ENCODE measurements around the gene UGT2B7. TPM values are rescaled to one million over a fixed set of nuclear protein-coding genes. Genes with fewer than 3 reads are reported as not detected.

UGT2B7 gene
- total and polyA plus RNA-seq, 2 of the 13 experiments (the other 11 are each of a cell fraction or from before 2014, with no cell fraction given) = 26.8 to 41.8 TPM

DNA sequence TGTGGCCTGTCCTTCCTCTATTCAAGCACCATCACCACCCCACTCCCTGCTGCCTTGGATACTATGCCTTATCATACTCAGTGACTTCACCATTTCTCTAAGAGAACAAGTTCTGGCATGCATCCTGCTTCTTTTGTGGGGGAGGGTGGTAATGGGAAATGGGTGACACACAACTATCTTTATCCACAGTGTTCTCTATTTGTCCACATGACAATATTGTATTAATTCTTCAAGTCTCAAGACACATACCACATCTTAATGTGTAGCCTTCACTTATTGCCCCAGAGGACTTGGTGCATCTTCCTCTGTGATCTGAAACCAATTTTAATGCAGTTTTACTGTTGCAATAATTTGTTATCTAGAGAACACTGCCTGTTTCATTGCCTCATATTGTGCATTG is 29.3 kb upstream of the UGT2B7 start (continued):
- no peak for TF ChIP-seq ZNF253 (CRISPR knock-in tag; IDR thresholded peaks at IDR 0.05; ENCODE audit: borderline replicate concordance)
- no peak for TF ChIP-seq DMAP1 (CRISPR knock-in tag; IDR thresholded peaks at IDR 0.05)
- no peak for TF ChIP-seq ZNF607 (CRISPR knock-in tag; IDR thresholded peaks at IDR 0.05; ENCODE audit: borderline replicate concordance)
- TF ChIP-seq ZNF33B (CRISPR knock-in tag; IDR thresholded peaks at IDR 0.05) = no peak
- no peak for TF ChIP-seq TEAD2 (CRISPR knock-in tag; IDR thresholded peaks at IDR 0.05)

DNA sequence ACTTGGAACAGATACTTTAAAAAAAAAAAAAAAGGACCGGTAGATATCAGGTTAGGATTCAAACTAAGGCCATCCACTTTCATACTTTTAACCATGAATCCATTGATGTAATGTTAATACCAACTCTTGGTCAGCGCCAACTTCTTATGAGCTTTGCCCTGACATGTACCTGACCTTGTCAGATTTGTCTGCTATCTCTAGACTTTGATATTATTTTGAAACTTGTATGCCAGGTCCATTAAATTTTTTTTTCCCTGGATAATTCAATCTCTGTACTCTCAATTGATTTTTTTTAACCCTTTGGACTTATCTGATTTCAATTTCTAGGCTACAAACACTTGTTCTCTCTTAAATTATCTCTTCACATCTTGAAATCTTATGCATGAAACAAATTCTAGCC is 27.2 kb upstream of the UGT2B7 start:
- no peak overlapping the region for H2AFZ ChIP-seq (ENCODE audit: low read length)
- no peak for FAIRE-seq

DNA sequence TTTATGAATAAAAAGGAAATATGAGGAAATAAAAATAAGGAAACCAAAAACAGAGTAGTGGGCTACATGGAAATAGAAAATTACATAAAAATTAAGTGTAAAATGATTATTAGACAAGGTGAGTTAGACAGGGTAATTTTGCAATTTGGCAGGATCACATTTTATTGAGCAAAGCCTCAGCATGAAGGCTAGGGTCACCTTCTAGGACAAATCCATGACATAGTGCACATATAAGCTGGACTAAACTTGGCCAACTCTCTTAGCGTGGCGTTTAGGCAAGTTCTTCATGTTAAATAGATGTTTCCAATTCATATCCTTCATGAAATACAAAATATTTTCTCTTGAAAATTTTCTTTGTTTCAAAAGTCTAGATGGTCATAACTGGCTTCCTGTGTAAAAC is 25.7 kb upstream of the UGT2B7 start:
- in situ Hi-C loops (cut with HindIII; ENCODE audit: extremely low pct_ligation_motif_present, low pct_unique_long_range_greater_than_20kb) = loop anchor here (25.0 kb wide), 1 partner anchor 583 kb away; no protein-coding TSS in a partner anchor
- FAIRE-seq = no peak
- H3K4me3 ChIP-seq (replicated peaks in 1 of 3; ENCODE audit: insufficient read depth in 1 of 3, low read depth in 2 of 3, low read length in 3 of 3) = no peak overlapping the region
- H3K4me2 ChIP-seq (ENCODE audit: low read depth, low read length) = no peak overlapping the region
- no peaks in the 10 kb centered on the region for H3K27me3 ChIP-seq (ENCODE audit: control insufficient read depth in 1 of 2, insufficient read depth in 2 of 2, low read length in 2 of 2)
- no peaks in the 10 kb centered on the region for H3K9me3 ChIP-seq (ENCODE audit: low read length)
- ChIA-PET POLR2A (no interaction called here), CTCF (ENCODE audit: low intra/inter-chr PET ratio, low total read pairs) (no interaction called here)
- no peak overlapping the region for H2AFZ ChIP-seq (ENCODE audit: low read length)
- no TSS peak for BruUV-seq (replicated peaks)
- intact Hi-C loops (cut with micrococcal nuclease; ENCODE audit: unreplicated experiment) = no loop called here
- peaks cover 16% of the 10 kb centered on the region for H3K79me2 ChIP-seq (ENCODE audit: insufficient read depth, low read length)
- ATAC-seq = no peak
- no peak for DNase-seq (ENCODE audit: low spot score)
- H4K20me1 ChIP-seq (ENCODE audit: insufficient read depth, low read length) = no peaks in the 10 kb centered on the region
- WGBS (ENCODE audit: low lambda C conversion rate) = 97% methylated on average over 2 of the region's 2 CpGs
- H3K36me3 ChIP-seq (replicated peaks in 1 of 2; ENCODE audit: control insufficient read depth in 1 of 2, insufficient read depth in 2 of 2, low read length in 2 of 2) = no peaks in the 10 kb centered on the region
- H3K9ac ChIP-seq (ENCODE audit: insufficient read depth, low read depth, low read length) = no peak overlapping the region
- peak; percentile 45 for TF ChIP-seq AGO2 (optimal IDR thresholded peaks at IDR 0.05; ENCODE audit: low read depth, low read length)
- TF ChIP-seq RBFOX2 (IDR thresholded peaks at IDR 0.05; ENCODE audit: low read depth, low read length) = no peak
- peaks cover 20% of the 10 kb centered on the region for H3K4me1 ChIP-seq (ENCODE audit: insufficient read depth, low read length)
- no peak overlapping the region for H3K27ac ChIP-seq (ENCODE audit: extremely low read length, insufficient read depth, low read length)

More for the DNA sequence above, 27.2 kb upstream of the UGT2B7 start:
- Histone ChIP-seq H3K27ac (ENCODE audit: extremely low read length, insufficient read depth, low read length) (no peak overlapping the region), H3K9ac (ENCODE audit: insufficient read depth, low read depth, low read length) (no peak overlapping the region), H3K36me3 (replicated peaks in 1 of 2; ENCODE audit: control insufficient read depth in 1 of 2, insufficient read depth in 2 of 2, low read length in 2 of 2) (no peaks in the 10 kb centered on the region), H3K4me1 (ENCODE audit: insufficient read depth, low read length) (peaks cover 20% of the 10 kb centered on the region), H3K4me2 (ENCODE audit: low read depth, low read length) (no peak overlapping the region), H3K9me3 (ENCODE audit: low read length) (no peaks in the 10 kb centered on the region), H3K4me3 (replicated peaks in 1 of 3; ENCODE audit: insufficient read depth in 1 of 3, low read depth in 2 of 3, low read length in 3 of 3) (no peak overlapping the region), H3K27me3 (ENCODE audit: control insufficient read depth in 1 of 2, insufficient read depth in 2 of 2, low read length in 2 of 2) (no peaks in the 10 kb centered on the region), H4K20me1 (ENCODE audit: insufficient read depth, low read length) (no peaks in the 10 kb centered on the region), H3K79me2 (ENCODE audit: insufficient read depth, low read length) (peaks cover 16% of the 10 kb centered on the region)
- in situ Hi-C loops (cut with HindIII; ENCODE audit: extremely low pct_ligation_motif_present, low pct_unique_long_range_greater_than_20kb) (loop anchor here (25.0 kb wide), 1 partner anchor 582 kb away; no protein-coding TSS in a partner anchor), intact Hi-C loops (cut with micrococcal nuclease; ENCODE audit: unreplicated experiment) (no loop called here)
- 96% methylated on average over 2 of the region's 2 CpGs for WGBS (ENCODE audit: low lambda C conversion rate)
- POLR2A ChIA-PET = no interaction called here
- BruUV-seq (replicated peaks) = no TSS peak
- DNase-seq (ENCODE audit: low spot score) (no peak), ATAC-seq (no peak)
- TF ChIP-seq PCBP2 (optimal IDR thresholded peaks at IDR 0.05; ENCODE audit: low read depth, low read length, poor library complexity, severe bottlenecking) (no peak), ZNF652 (CRISPR knock-in tag; IDR thresholded peaks at IDR 0.05; ENCODE audit: borderline replicate concordance, low read depth) (peak; percentile 67; the same call in 1 of the 2 replicates)
- CTCF ChIA-PET (ENCODE audit: low intra/inter-chr PET ratio, low total read pairs) = no interaction called here
